RWPE1 (cell line): ENCODE results near the gene MAP4.

ENCODE experiments used
- CTCF ChIA-PET: fragments of 350-600 bp; sonication (Branson Sonifier 250); formaldehyde crosslinking; extraction: SDS; loops from one replicate; lab custom pipeline; 2021; lab: Yijun Ruan, JAX
- POLR2A ChIA-PET: fragments of 400-600 bp; formaldehyde crosslinking; extraction: SDS; loops from one replicate; lab custom pipeline; 2020; ENCODE audit warnings: antibody characterized with exemption; ENCODE audit not compliant: low non-redundant PET; lab: Yijun Ruan, JAX
- DNase-seq: peaks from one replicate; pipeline ENCODE4 v3.0.0; 2012; ENCODE audit warnings: low spot score
- H3K27ac ChIP-seq: fragments of 450-650 bp; 2 replicates; pipeline ENCODE4 v1.5.1; 2017
- CTCF ChIP-seq: fragments of 450-650 bp; conservative IDR thresholded peaks from 2 replicates; pipeline ENCODE4 v1.5.1; 2017; ENCODE audit warnings: low read depth, mild to moderate bottlenecking

The MAP4 gene

GRCh38 chr3:47870702-47871260 lies 145.4 kb downstream of the MAP4 start:
- POLR2A ChIA-PET, result no interaction called here
- CTCF ChIA-PET, result no interaction called here
- H3K27ac ChIP-seq, result no peak overlapping the region

GRCh38 chr3:47870156-47870555 lies 146.1 kb downstream of the MAP4 start:
- POLR2A ChIA-PET, result no interaction called here
- DNase-seq, result no peak
- no peak overlapping the region for H3K27ac ChIP-seq
- CTCF ChIA-PET, result no interaction called here
- no peak for TF ChIP-seq CTCF

More at GRCh38 chr3:47870702-47871260, 145.4 kb downstream of the MAP4 start:
- no peak for DNase-seq
- TF ChIP-seq CTCF, result no peak

- no peak overlapping the region for H3K27ac ChIP-seq
- POLR2A ChIA-PET, result no interaction called here
- CTCF ChIA-PET, result no interaction called here
- TF ChIP-seq CTCF, result no peak
- no peak for DNase-seq
Observed at GRCh38 chr3:47868306-47868705, 147.9 kb downstream of the MAP4 start.

- DNase-seq, result no peak
- ChIA-PET CTCF (no interaction called here), POLR2A (no interaction called here)
- H3K27ac ChIP-seq, result no peak overlapping the region
- no peak for TF ChIP-seq CTCF
Observed at GRCh38 chr3:47867451-47868044, 148.7 kb downstream of the MAP4 start.

GRCh38 chr3:47865192-47865591 lies 151.0 kb downstream of the MAP4 start:
- POLR2A ChIA-PET, result no interaction called here
- no peak overlapping the region for H3K27ac ChIP-seq
- no peak for DNase-seq
- no peak for TF ChIP-seq CTCF
- CTCF ChIA-PET, result no interaction called here

GRCh38 chr3:47863391-47864128 lies 152.7 kb downstream of the MAP4 start:
- ChIA-PET POLR2A (no interaction called here), CTCF (no interaction called here)
- TF ChIP-seq CTCF, result no peak
- DNase-seq, result no peak
- no peak overlapping the region for H3K27ac ChIP-seq
